Epithelial cell of esophagus (primary cell): ENCODE data around the gene MRPL17.
A peak's percentile ranks its signal among the peaks of the same experiment; 100 is the strongest.

Experiments
- DNase-seq: peaks from one replicate; pipeline ENCODE4 v3.0.0; 2010; ENCODE audit warnings: low read depth
- H3K4me3 ChIP-seq: 2 replicates; pipeline ENCODE4 v1.5.1; 2011; ENCODE audit warnings: mild to moderate bottlenecking, low read length, control low read depth
- CTCF ChIP-seq: IDR thresholded peaks from 2 replicates; pipeline ENCODE4 v1.5.1; 2011; ENCODE audit warnings: low read depth, mild to moderate bottlenecking, low read length, control low read depth, inconsistent platforms; ENCODE audit not compliant: insufficient read depth; ENCODE audit errors: missing control alignments

Gene MRPL17

DNA sequence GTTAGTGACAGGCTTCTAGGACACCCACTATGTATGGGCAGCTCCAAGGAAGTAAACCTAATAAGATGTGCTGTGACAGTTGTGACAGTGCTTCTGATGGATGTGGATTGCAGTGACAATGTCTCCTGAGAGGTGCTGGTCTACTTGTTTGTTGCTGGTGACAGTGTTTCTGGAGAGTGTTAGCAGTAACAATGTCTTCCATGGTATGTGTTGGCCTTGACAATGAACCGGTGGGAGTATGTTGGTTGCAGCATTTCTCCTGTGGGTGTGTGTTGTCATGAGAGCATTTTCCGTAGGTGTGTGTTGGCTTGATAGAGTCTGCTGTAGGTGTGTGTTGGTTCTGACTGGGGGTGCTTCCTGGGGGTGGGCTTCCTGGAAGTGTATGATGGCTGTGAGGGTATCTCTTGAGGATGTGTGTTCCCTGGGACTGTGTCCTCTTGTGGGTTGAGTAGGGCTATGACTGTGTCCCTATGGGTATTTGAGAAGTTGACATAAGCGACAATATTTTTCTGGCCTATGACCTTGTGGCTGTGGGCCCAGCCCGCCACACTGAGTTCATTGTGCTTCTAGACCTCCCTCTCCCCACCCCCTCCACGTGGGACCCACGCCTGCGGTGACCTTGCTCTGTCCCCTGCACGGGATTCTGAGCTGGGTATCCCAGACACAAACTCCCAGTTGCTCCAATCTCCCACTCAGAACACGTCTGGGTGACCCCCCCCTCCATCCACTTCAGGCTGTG, 28.7 kb downstream of the MRPL17 start:
- H3K4me3 ChIP-seq: no peak overlapping the region
- TF ChIP-seq CTCF: no peak
- DNase-seq: no peak

- no peak for DNase-seq
Measured at GRCh38 chr11:6653656-6654055, 29.5 kb downstream of the MRPL17 start.

GRCh38 chr11:6653097-6653496, 30.0 kb downstream of the MRPL17 start:
- no peak overlapping the region for H3K4me3 ChIP-seq
- no peak for DNase-seq
- TF ChIP-seq CTCF: no peak

More at GRCh38 chr11:6653656-6654055, 29.5 kb downstream of the MRPL17 start:
- no peak overlapping the region for H3K4me3 ChIP-seq
- TF ChIP-seq CTCF: no peak

DNA sequence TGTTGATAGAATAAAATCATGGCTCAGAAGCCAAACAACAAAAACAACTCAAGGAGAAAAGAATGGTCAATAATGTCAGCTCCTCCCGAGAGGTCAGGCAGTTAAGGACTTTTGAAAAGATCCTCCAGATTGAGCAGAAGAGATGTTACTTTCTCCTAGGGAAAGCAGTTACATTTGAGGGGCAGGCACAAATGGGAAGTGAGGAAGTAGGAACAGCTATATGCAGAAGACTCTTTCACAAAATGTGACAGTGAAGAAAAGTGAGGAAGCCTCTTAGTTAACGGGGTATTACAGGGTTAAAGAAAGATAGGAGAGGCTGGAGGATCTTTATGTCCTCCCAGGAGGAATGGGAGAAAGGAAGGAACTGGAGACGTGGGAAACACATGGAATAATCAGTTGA, 31.0 kb downstream of the MRPL17 start:
- no peak overlapping the region for H3K4me3 ChIP-seq
- no peak for DNase-seq
- TF ChIP-seq CTCF: no peak

DNA sequence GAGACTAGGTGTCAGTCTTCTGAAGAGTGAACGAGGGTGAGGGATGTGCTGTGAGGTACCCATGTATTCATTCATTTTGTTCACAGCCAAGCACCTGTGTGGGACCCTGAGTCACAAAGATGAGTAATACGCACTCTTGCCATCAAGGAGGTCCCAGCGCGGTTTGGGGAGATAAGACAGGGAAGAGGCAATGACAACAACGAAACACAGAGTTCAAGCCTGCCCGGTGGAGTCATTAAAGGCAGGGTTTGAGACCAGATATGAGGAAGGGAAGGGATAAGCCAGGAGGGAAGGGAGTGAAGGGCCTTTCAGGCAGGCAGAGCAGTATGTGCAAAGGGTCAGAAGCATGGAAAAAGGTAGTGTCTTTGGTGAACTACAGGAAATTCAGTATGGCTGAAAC, 32.2 kb downstream of the MRPL17 start:
- TF ChIP-seq CTCF: no peak
- DNase-seq: peak; percentile 5
- H3K4me3 ChIP-seq: no peak overlapping the region

DNA sequence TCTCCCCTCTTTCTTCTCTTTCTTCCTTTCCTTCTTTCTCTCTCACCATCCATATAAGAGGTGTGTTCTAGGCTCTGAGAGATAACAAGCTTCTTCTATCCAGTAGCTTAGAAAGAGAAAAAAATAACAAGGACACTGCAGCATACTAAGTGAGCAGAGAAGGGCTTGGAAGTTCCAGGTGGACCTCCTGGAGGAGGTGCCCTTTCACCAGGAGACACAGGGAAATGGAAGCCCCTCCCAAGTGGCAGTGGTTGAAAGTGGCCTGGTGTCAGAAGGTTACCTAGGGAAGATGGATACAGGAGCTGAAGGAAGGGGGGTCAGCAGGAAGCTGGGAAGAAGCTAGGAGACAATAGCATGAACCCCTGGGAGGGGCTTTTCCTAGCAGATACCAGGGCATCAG, 33.0 kb downstream of the MRPL17 start:
- DNase-seq: no peak
- no peak overlapping the region for H3K4me3 ChIP-seq
- TF ChIP-seq CTCF: no peak

DNA sequence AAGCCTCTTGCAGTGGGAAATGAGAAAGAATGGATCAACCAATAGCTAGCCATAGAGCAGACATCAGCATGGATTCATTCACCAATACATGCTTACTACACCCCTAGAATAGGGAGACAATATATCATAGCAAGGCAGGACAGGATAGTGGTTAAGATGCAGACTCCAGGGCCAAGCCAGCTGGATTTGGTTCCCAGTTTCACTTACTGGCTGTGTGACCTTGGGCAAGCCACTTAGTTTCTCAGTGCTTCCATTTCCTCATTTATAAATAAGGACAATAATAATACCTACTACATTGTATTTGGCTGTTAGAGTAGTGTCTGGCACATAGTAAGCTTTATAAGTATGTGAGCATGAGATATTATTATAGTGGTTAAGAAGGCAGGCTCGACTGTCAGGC, 34.6 kb downstream of the MRPL17 start:
- TF ChIP-seq CTCF: no peak
- DNase-seq: no peak
- no peak overlapping the region for H3K4me3 ChIP-seq
